ENCODE data around the gene UBAC1.

UBAC1 gene

DNA sequence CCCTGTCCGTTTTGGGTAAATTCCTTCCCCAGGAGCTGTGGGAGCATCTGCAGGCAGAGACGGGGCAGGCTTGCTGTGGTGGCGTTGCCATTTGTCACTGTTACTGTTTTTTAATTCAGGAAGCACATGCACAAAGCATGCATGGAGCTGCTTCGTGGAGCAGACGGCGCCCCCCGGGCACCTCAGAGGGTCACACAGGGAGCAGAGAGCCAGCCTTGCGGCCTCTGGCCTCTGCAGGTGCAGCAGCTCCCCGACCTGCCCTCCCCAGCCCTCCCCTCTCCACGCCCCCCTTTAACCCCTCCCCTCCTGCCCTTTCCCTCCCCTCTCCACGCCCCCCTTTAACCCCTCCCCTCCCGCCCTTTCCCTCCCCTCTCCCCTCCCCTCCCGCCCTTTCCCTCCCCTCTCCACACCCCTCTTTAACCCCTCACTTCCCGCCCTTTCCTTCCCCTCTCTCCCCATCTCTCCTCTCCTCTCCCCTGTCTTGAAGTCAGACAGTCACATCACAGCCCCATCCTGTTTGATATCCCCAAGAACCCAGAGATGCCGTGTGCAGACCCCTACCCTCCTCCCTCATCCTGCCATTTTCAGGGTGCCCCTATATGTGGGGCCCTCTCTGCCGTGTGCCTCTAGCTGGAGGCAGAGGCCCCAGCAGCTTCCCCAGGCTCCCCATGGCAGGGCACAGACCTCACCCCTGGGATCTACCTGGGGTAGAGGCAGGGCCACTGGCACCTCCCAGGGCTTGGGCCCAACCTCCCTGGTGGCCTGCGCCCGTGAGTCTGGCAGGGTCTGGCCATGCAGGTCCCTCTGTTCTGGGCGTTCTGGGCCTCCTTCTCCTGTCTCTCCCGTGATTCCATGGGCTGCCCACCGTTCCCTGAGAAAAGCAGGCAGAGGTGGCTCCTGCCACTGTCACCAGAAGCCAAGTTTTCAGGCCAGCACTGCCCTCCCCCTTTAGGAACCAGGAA is 29.6 kb upstream of the UBAC1 start:
- H3K36me3 ChIP-seq (ENCODE audit: insufficient read depth, low read length) = no peaks in the 10 kb centered on the region
- H2AFZ ChIP-seq (ENCODE audit: low read depth, low read length) = no peak overlapping the region
- H3K27me3 ChIP-seq (ENCODE audit: insufficient read depth, low read length) = no peaks in the 10 kb centered on the region
- H3K4me3 ChIP-seq (ENCODE audit: low read length) = no peak overlapping the region
- H3K4me1 ChIP-seq (ENCODE audit: insufficient read depth, low read length) = peaks cover 57% of the 10 kb centered on the region
- H3K9me3 ChIP-seq (ENCODE audit: low read length) = no peaks in the 10 kb centered on the region

DNA sequence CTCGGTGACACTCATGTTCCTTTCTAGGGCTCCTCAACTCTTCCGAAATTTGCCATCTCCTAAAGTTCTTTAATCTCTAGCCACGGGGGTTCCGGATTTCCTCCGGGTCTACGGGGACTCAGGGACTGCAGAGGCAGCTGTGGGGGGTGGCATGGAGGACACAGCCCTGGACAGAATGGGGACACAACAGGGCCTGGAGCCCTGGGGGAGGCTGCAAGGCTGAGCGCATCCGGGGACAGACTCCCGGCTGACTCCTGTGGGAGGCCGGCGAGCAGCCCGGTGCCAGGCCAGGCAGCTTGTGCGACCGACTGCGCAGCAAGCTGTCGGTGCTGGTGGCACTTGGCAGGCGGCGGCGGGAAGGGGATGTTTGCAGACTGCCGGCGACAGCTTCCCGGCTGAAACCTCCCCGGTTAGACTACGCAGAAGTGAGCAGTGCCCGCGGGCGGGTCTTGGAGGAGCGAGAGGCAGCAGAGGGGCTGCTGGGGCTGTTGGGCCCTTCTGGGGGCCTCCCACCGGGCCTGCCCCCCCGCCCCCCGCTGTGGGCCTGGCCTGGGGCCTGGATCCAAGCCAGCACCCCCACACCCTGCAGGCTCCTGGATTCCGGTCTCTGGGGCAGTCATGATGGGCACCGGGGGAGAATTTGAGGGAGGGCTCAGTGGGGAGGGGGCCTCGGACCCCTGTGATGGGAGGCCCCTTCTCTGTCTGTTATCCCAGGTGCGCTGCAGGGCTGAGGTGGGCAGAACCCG is 28.7 kb upstream of the UBAC1 start:
- Histone ChIP-seq H2AFZ (ENCODE audit: low read depth, low read length) (no peak overlapping the region), H3K36me3 (ENCODE audit: insufficient read depth, low read length) (no peaks in the 10 kb centered on the region), H3K4me3 (ENCODE audit: low read length) (no peak overlapping the region), H3K4me1 (ENCODE audit: insufficient read depth, low read length) (peaks cover 57% of the 10 kb centered on the region), H3K9me3 (ENCODE audit: low read length) (no peaks in the 10 kb centered on the region), H3K27me3 (ENCODE audit: insufficient read depth, low read length) (no peaks in the 10 kb centered on the region)

DNA sequence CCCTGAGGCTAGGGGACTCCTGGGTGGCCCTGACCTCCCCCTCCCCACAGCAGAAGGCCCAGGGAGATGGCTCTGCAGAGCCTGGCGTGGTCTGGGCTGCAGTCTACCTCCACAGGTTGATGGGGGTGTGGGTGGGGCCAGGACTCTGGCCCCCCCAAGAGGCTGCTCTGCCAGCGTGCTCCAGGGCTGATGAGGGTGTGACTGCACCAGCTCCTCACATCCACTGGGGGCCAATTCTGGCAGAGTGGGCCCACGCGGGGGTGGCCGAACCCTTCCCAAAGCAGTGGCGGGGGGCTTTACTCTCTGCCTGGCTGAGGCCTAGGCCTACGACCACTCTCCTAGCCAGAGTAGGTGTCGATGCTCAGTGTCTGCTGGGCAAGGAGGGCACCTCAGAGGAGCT is 28.0 kb upstream of the UBAC1 start:
- no peaks in the 10 kb centered on the region for H3K9me3 ChIP-seq (ENCODE audit: low read length)
- no peak overlapping the region for H3K4me3 ChIP-seq (ENCODE audit: low read length)
- H3K27me3 ChIP-seq (ENCODE audit: insufficient read depth, low read length) = peaks cover 2% of the 10 kb centered on the region
- peaks cover 51% of the 10 kb centered on the region for H3K4me1 ChIP-seq (ENCODE audit: insufficient read depth, low read length)
- H2AFZ ChIP-seq (ENCODE audit: low read depth, low read length) = no peak overlapping the region
- no peaks in the 10 kb centered on the region for H3K36me3 ChIP-seq (ENCODE audit: insufficient read depth, low read length)

DNA sequence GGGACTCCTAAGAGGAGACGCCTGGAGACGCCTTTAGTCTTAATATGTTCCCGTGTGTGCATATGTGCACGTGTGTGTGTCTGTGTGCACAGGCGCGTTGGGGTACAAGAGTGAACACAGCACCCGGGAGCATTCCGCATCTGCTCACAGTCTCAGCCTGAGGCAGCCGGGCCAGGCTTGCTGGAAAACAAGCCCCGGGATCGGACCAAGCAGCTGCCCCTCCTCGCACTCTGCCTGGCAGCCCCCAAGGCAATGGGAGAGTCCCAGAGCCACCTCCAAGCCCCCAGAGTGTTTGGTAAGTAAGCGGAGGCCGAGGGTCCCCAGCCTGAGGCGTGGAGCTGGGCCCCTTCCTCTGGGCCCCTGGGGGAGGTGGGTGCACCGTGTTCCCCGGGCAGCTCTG is 27.3 kb upstream of the UBAC1 start:
- no peaks in the 10 kb centered on the region for H3K9me3 ChIP-seq (ENCODE audit: low read length)
- H3K4me1 ChIP-seq (ENCODE audit: insufficient read depth, low read length) = peaks cover 44% of the 10 kb centered on the region
- H3K36me3 ChIP-seq (ENCODE audit: insufficient read depth, low read length) = no peaks in the 10 kb centered on the region
- H3K4me3 ChIP-seq (ENCODE audit: low read length) = no peak overlapping the region
- H3K27me3 ChIP-seq (ENCODE audit: insufficient read depth, low read length) = peaks cover 4% of the 10 kb centered on the region
- no peak overlapping the region for H2AFZ ChIP-seq (ENCODE audit: low read depth, low read length)

DNA sequence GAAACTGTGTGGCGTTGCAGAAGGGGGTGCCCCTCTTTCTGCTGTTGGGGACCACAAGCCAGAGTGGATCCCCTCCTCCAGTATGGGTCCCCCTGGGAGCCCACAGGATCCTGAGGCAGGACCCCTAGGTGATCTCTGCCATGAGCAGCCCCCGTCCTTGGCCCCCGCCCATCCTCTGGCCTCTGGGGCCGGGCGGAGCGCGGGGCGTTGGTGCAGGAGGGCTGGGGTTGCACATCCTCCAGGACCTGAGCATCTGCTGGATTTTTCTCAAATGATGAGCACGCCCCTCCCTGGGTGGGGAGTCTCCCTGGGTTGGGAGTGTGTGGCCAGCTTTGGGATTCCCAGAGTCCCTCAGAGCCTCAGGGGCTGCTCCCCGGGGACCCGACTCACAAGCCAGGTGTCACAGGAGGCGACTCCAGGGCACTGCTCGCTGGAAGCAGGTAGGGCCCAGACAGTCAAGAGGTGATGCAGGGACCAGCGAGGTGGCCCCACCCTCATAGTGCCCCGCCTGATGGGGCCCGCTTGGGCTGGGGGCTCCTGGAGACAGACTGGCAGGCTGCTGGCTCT is 26.7 kb upstream of the UBAC1 start:
- Histone ChIP-seq H3K4me3 (ENCODE audit: low read length) (no peak overlapping the region), H3K9me3 (ENCODE audit: low read length) (no peaks in the 10 kb centered on the region), H3K36me3 (ENCODE audit: insufficient read depth, low read length) (no peaks in the 10 kb centered on the region), H2AFZ (ENCODE audit: low read depth, low read length) (no peak overlapping the region), H3K4me1 (ENCODE audit: insufficient read depth, low read length) (peaks cover 38% of the 10 kb centered on the region), H3K27me3 (ENCODE audit: insufficient read depth, low read length) (peaks cover 4% of the 10 kb centered on the region)

DNA sequence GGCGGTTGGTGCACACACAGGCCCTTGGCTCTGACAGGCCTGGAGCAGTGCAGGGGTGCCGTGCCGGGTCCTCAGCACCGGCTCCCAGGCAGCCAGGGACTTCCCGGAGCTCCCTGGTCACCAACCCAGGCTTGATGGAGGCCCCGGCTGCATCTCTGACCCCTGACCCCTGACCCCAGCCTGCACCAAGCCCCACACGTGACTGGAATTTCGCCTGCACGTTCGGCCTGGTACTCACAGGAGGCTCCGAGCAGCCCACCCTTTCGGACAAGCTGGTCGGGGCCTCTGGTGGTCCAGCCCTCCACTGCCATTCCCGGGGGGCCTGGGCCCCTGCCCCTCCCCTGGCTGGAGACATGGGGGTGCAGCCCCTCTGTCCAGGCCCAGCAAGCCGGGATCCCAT is 25.4 kb upstream of the UBAC1 start:
- no peak overlapping the region for H2AFZ ChIP-seq (ENCODE audit: low read depth, low read length)
- peaks cover 14% of the 10 kb centered on the region for H3K27me3 ChIP-seq (ENCODE audit: insufficient read depth, low read length)
- no peak overlapping the region for H3K4me3 ChIP-seq (ENCODE audit: low read length)
- no peaks in the 10 kb centered on the region for H3K9me3 ChIP-seq (ENCODE audit: low read length)
- no peaks in the 10 kb centered on the region for H3K36me3 ChIP-seq (ENCODE audit: insufficient read depth, low read length)
- H3K4me1 ChIP-seq (ENCODE audit: insufficient read depth, low read length) = peaks cover 25% of the 10 kb centered on the region

DNA sequence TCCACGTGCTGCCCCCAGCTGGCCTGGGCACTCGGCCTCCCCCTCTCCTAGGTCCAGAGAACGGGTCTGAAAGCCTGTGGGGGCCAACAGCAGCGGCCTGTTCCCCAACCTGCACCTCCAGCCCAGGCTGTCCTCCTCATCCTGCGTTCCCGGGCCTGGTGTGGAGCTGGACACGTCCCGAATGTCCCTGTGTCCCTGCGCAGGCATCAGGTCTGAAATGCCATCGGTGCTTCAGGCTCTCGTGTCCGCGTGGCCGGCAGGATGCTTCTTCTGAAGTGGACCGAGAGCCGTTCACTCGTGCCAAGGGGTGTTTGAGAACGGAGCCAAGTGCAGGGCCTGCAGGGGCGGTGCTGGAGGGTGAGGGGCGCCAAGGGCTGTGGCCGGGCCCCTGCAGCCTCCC is 24.7 kb upstream of the UBAC1 start:
- H3K36me3 ChIP-seq (ENCODE audit: insufficient read depth, low read length) = no peaks in the 10 kb centered on the region
- no peaks in the 10 kb centered on the region for H3K9me3 ChIP-seq (ENCODE audit: low read length)
- no peak overlapping the region for H2AFZ ChIP-seq (ENCODE audit: low read depth, low read length)
- H3K4me3 ChIP-seq (ENCODE audit: low read length) = no peak overlapping the region
- H3K4me1 ChIP-seq (ENCODE audit: insufficient read depth, low read length) = peaks cover 20% of the 10 kb centered on the region
- H3K27me3 ChIP-seq (ENCODE audit: insufficient read depth, low read length) = peaks cover 19% of the 10 kb centered on the region

DNA sequence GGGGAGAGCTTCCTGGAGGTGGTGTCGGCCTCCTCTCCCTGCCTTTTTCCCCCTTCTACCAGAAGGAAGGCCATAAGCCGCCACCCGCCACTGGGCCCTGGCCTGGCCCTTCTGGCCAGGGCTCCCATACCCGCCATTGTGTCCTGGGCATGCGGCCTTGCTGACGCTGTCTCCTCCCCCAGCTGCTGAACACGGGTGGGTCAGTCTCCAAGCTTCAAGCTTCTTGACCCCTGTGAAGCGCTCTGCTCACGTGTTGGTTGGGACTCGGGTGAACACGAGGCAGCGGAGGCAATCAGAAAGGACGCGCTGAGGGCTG is 24.2 kb upstream of the UBAC1 start:
- Histone ChIP-seq H3K9me3 (ENCODE audit: low read length) (no peaks in the 10 kb centered on the region), H3K36me3 (ENCODE audit: insufficient read depth, low read length) (no peaks in the 10 kb centered on the region), H2AFZ (ENCODE audit: low read depth, low read length) (no peak overlapping the region), H3K4me1 (ENCODE audit: insufficient read depth, low read length) (peaks cover 17% of the 10 kb centered on the region), H3K27me3 (ENCODE audit: insufficient read depth, low read length) (peaks cover 24% of the 10 kb centered on the region), H3K4me3 (ENCODE audit: low read length) (no peak overlapping the region)

DNA sequence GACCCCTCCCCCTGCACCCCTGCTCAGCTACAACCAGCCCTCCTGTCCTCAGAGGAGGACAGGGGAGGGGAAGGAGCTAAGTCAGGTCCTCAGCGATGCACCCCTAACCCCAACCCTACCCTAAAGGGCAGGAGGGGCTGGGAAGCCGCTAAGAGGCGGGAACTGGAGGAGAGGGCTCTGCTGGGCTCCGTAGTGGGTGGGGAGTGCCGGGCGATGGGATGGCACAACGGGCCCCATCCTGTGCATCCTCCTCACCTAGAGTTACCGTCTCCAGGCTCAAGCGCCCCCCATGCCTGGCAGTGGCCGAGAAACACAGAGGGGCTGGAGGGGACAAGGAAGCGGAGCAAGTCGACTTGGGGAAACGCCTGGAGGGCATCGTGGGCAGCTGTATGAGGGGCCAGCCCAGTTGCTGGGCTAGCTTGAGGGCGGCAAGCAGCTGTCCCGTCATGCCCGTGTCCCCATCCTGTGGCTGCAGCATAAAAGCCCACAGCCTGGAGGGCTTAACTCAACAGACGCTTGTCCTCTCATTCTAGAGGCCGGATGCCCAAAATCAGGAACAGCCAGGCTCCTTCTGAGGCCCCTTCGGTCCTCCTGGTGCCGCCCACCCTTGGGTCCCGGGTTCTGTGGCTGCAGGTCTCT is 23.0 kb upstream of the UBAC1 start:
- H3K27me3 ChIP-seq (ENCODE audit: insufficient read depth, low read length) = peaks cover 25% of the 10 kb centered on the region
- H3K4me3 ChIP-seq (ENCODE audit: low read length) = no peak overlapping the region

DNA sequence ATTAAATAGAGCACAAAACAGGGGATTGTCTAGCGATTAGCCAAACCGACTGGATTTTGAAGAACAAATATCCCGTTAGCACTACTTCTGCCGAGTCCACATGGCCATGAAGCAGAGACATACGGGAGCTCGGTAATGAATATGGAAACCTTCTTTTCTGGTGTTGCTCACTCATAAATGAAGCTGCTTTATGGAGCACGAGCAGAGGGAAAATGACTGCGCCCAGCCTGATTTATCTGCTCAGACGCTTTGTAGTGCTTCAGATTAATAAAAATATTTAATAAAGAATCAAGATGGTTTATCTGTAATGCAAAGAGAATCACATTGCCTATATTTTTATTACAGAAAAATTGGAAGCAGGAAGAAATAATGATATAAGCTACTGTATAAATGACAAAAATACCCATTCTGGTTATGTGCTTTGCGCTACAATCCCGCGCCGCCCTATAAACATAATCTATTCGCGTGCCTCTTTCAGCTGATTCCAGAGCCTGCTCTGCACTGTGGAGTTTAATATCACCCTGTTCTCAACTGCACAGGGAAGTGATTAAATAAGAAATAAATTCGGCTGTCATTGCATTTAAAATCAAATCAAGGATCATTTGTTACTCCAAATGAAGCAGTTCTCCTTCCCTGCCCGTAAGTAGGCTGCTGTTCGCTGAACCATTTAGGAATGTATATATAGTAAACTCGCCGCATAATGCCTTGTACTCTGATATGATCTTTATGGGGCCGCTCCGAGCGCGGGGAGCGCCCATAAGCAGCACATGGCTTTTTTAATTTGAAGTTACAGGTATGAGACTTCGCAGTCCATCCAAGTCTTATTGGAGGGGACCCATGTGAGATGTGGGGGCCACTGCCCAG is 22.3 kb upstream of the UBAC1 start:
- no peak overlapping the region for H3K4me3 ChIP-seq (ENCODE audit: low read length)
- no peak overlapping the region for H2AFZ ChIP-seq (ENCODE audit: low read depth, low read length)
- peaks cover 12% of the 10 kb centered on the region for H3K4me1 ChIP-seq (ENCODE audit: insufficient read depth, low read length)
- H3K36me3 ChIP-seq (ENCODE audit: insufficient read depth, low read length) = no peaks in the 10 kb centered on the region
- H3K27me3 ChIP-seq (ENCODE audit: insufficient read depth, low read length) = peaks cover 25% of the 10 kb centered on the region
- H3K9me3 ChIP-seq (ENCODE audit: low read length) = no peaks in the 10 kb centered on the region

More for the DNA sequence above, 23.0 kb upstream of the UBAC1 start:
- Histone ChIP-seq H3K9me3 (ENCODE audit: low read length) (no peaks in the 10 kb centered on the region), H3K4me1 (ENCODE audit: insufficient read depth, low read length) (peaks cover 13% of the 10 kb centered on the region), H3K36me3 (ENCODE audit: insufficient read depth, low read length) (no peaks in the 10 kb centered on the region), H2AFZ (ENCODE audit: low read depth, low read length) (no peak overlapping the region)

DNA sequence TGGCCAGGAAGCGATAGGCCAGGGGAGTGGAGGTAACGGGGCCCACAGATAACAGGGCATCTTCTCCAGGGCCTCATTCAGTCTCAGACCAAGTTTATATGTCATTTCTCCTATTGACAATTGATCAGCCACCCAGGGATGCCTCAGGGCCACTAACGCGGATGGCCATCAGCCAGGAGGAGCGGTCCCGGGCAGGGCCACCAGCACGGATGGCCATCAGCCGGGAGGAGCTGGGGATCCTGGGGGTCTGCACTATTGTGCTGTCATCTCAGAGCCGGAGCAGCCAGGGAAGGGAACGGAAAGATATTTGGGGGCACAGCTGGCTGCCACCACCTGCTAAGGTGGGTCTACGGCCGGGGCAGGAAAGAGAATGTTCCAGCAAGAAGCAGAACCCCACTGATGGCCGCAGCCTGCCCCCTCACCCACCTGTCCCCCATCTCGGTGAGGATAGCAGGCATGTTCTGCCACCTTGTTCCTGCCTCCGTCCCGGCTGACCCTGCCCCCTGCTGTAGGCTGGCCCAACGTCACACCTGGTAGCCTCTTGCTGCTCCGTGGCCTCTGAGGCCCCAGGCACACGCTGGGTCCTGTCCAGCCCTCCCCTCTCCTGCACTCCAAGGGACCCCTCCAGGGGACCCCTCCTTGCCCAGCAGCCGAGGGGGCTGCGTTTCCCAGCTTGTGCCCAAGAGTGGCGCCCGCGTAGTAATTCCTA is 21.5 kb upstream of the UBAC1 start:
- H3K4me1 ChIP-seq (ENCODE audit: insufficient read depth, low read length) = peaks cover 10% of the 10 kb centered on the region
- H2AFZ ChIP-seq (ENCODE audit: low read depth, low read length) = no peak overlapping the region
- H3K9me3 ChIP-seq (ENCODE audit: low read length) = no peaks in the 10 kb centered on the region
- no peaks in the 10 kb centered on the region for H3K36me3 ChIP-seq (ENCODE audit: insufficient read depth, low read length)
- H3K4me3 ChIP-seq (ENCODE audit: low read length) = no peak overlapping the region
- H3K27me3 ChIP-seq (ENCODE audit: insufficient read depth, low read length) = peaks cover 25% of the 10 kb centered on the region
